Gastrocnemius medialis (tissue), 4 donors: ENCODE results near the gene ENTREP1.

Experiments used
- POLR2A ChIP-seq, 2 donors: fragments of 450-650 bp; IDR thresholded peaks; one replicate each; pipeline ENCODE4 v1.6.1; 2017; ENCODE audit warnings: antibody characterized with exemption in 2 of 2, mild to moderate bottlenecking in 2 of 2, moderate library complexity in 2 of 2
- TF ChIP-seq, protein P1 (sequence below), 5 experiments: fragments of 450-650 bp in 3 of 5; fragments of 200-600 bp in 2 of 5; sonication (generic) in 2 of 5; IDR thresholded peaks in 4 of 5; conservative IDR thresholded peaks in 1 of 5; 1 replicate in 4 of 5; 2 replicates in 1 of 5; pipeline ENCODE4 v1.5.1; 2016 to 2019; ENCODE audit warnings: antibody characterized with exemption in 5 of 5, mild to moderate bottlenecking in 3 of 5, moderate library complexity in 3 of 5

DNA sequence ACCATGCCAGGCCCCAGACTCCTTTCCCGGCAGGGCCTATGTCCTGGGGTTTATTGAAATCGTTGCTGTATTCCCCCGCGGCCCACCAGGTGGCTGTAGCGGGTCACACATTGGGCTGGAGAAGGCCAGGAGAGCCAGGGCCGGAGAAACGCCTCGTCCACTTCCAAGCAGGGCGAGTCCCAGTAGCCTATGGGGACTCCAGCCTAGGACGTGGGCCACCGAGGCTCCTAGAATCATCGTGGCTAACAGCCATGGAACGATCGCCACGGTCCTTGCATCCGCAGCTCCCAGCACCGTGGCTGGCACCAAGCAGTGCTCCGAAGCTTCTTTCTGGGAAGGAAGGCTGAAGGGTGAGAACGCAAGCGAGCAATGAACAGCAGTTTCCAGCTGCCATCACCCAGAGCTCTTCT, 87.7 kb downstream of the ENTREP1 start:
- TF ChIP-seq, protein P1, sequence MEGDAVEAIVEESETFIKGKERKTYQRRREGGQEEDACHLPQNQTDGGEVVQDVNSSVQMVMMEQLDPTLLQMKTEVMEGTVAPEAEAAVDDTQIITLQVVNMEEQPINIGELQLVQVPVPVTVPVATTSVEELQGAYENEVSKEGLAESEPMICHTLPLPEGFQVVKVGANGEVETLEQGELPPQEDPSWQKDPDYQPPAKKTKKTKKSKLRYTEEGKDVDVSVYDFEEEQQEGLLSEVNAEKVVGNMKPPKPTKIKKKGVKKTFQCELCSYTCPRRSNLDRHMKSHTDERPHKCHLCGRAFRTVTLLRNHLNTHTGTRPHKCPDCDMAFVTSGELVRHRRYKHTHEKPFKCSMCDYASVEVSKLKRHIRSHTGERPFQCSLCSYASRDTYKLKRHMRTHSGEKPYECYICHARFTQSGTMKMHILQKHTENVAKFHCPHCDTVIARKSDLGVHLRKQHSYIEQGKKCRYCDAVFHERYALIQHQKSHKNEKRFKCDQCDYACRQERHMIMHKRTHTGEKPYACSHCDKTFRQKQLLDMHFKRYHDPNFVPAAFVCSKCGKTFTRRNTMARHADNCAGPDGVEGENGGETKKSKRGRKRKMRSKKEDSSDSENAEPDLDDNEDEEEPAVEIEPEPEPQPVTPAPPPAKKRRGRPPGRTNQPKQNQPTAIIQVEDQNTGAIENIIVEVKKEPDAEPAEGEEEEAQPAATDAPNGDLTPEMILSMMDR (IDR thresholded peaks at IDR 0.05 in 4 of 5, conservative IDR thresholded peaks at IDR 0.05 in 1 of 5), result peak; percentile 43 to 74 (median 58)
- no peak for TF ChIP-seq POLR2A (IDR thresholded peaks at IDR 0.05)
